A549 (cell line): ENCODE results near the gene HES1. TPM values are rescaled to one million over a fixed set of nuclear protein-coding genes. Genes with fewer than 3 reads are reported as not detected.

Experiments
- ATAC-seq, 2 experiments: fragments of 200-7000 bp in 1 of 2; fragments of >200 bp in 1 of 2; cut with Nextera tagmentation in 1 of 2; cut with Tn5 transposase in 1 of 2; 3 replicates each; pipeline versions ENCODE4 v1.8.0 to v1.9.1; 2018 to 2020; ENCODE audit warnings: mild to moderate bottlenecking in 1 of 2, moderate library complexity in 1 of 2
- CTCF ChIA-PET: fragments of 300-600 bp; sonication (Branson Sonifier 250); formaldehyde crosslinking; extraction: SDS; loops from one replicate; lab custom pipeline; 2021; ENCODE audit warnings: antibody characterized with exemption, inconsistent platforms; lab: Yijun Ruan, JAX
- POLR2A ChIA-PET: fragments of 350-600 bp; formaldehyde crosslinking; extraction: SDS; loops from one replicate; lab custom pipeline; 2021; ENCODE audit warnings: antibody characterized with exemption, inconsistent platforms; lab: Yijun Ruan, JAX
- DNase-seq, 2 experiments: peaks; one replicate each; pipeline versions ENCODE4 v3.0.0 to v3.0.0-alpha.2; 2011 to 2016; ENCODE audit warnings: low read depth in 1 of 2, low spot score in 1 of 2
- FAIRE-seq: peaks from 2 replicates; lab custom pipeline; 2011; peaks lifted over from hg19 to GRCh38; lab: Jason Lieb, UNC
- H3K27ac ChIP-seq, 2 experiments: fragments of >200 bp; sonication (Bioruptor Twin); formaldehyde crosslinking; 3 replicates each; pipeline ENCODE4 v1.5.1; 2016 to 2017
- H3K4me1 ChIP-seq: fragments of >200 bp; sonication (Bioruptor Twin); formaldehyde crosslinking; 3 replicates; pipeline ENCODE4 v1.6.1; 2016
- H3K4me2 ChIP-seq: fragments of >200 bp; sonication (Bioruptor Twin); formaldehyde crosslinking; 3 replicates; pipeline ENCODE4 v1.6.1; 2016
- H3K4me3 ChIP-seq: fragments of >200 bp; sonication (Bioruptor Twin); formaldehyde crosslinking; 3 replicates; pipeline ENCODE4 v1.5.1; 2016
- H3K9me3 ChIP-seq: fragments of >200 bp; sonication (Bioruptor Twin); formaldehyde crosslinking; 3 replicates; pipeline ENCODE4 v1.6.1; 2016
- CBX2 ChIP-seq: fragments of 200-600 bp; sonication (generic); IDR thresholded peaks from 2 replicates; pipeline ENCODE4 v1.6.1; 2016; ENCODE audit warnings: low read depth, mild to moderate bottlenecking, borderline replicate concordance
- CHD2 ChIP-seq: fragments of 150-350 bp; IDR thresholded peaks from 2 replicates; pipeline ENCODE4 v1.6.1; 2014; ENCODE audit warnings: low read length; ENCODE audit not compliant: partially characterized antibody
- CTCF ChIP-seq: fragments of >200 bp; sonication (Bioruptor Twin); formaldehyde crosslinking; IDR thresholded peaks from 3 replicates; pipeline ENCODE4 v1.5.1; 2016
- EHF ChIP-seq: fragments of 250-450 bp; sonication (Bioruptor Pico); IDR thresholded peaks from 2 replicates; pipeline ENCODE4 v1.5.0; 2020; ENCODE audit warnings: mild to moderate bottlenecking
- ESRRA ChIP-seq: fragments of 150-350 bp; IDR thresholded peaks from 2 replicates; pipeline ENCODE4 v1.6.1; 2014; ENCODE audit warnings: mild to moderate bottlenecking, low read length, borderline replicate concordance
- FOSL2 ChIP-seq, 2 experiments: fragments of 450-650 bp in 1 of 2; fragments of >200 bp in 1 of 2; sonication (Bioruptor Twin) in 1 of 2; formaldehyde crosslinking; IDR thresholded peaks; 2 replicates each; pipeline versions ENCODE4 v1.5.0 to v1.6.1; 2016 to 2020; ENCODE audit warnings: mild to moderate bottlenecking in 1 of 2, moderate library complexity in 1 of 2
- HEYL ChIP-seq: fragments of 250-450 bp; sonication (Bioruptor Pico); IDR thresholded peaks from 2 replicates; pipeline ENCODE4 v1.8.0; 2021; ENCODE audit warnings: mild to moderate bottlenecking, moderate library complexity
- HOXB5 ChIP-seq: fragments of 250-450 bp; sonication (Bioruptor Pico); IDR thresholded peaks from 2 replicates; pipeline ENCODE4 v1.5.0; 2020; ENCODE audit warnings: mild to moderate bottlenecking, moderate library complexity
- KDM5A ChIP-seq: fragments of 200-600 bp; sonication (generic); IDR thresholded peaks from 2 replicates; pipeline ENCODE4 v1.6.1; 2016; ENCODE audit warnings: antibody characterized with exemption, mild to moderate bottlenecking
- MYC ChIP-seq: IDR thresholded peaks from 2 replicates; pipeline ENCODE4 v1.6.1; 2012; ENCODE audit warnings: mild to moderate bottlenecking, inconsistent platforms, low read length, improper control_type of control experiment, borderline replicate concordance
- NFE2L2 ChIP-seq: fragments of 150-350 bp; conservative IDR thresholded peaks from 2 replicates; pipeline ENCODE4 v1.6.1; 2014; ENCODE audit warnings: low read length
- POLR2A ChIP-seq: IDR thresholded peaks from 2 replicates; pipeline ENCODE4 v1.6.1; 2012; ENCODE audit warnings: mild to moderate bottlenecking, low read length
- RAD21 ChIP-seq, 2 experiments: fragments of >200 bp in 1 of 2; sonication (Bioruptor Twin) in 1 of 2; formaldehyde crosslinking in 1 of 2; IDR thresholded peaks in 1 of 2; conservative IDR thresholded peaks in 1 of 2; 2 replicates in 1 of 2; 3 replicates in 1 of 2; pipeline ENCODE4 v1.6.1; 2012 to 2018; ENCODE audit warnings: inconsistent platforms in 1 of 2
- RARB ChIP-seq: fragments of 250-450 bp; sonication (Bioruptor Pico); IDR thresholded peaks from 2 replicates; pipeline ENCODE4 v1.8.0; 2021; ENCODE audit warnings: mild to moderate bottlenecking, moderate library complexity
- RCOR1 ChIP-seq: fragments of 150-350 bp; IDR thresholded peaks from 2 replicates; pipeline ENCODE4 v1.6.1; 2014; ENCODE audit warnings: antibody characterized with exemption, low read length, low read depth
- RFX5 ChIP-seq: fragments of 450-650 bp; IDR thresholded peaks from 2 replicates; pipeline ENCODE4 v1.7.1; 2014; ENCODE audit warnings: antibody characterized with exemption, mild to moderate bottlenecking, moderate library complexity
- RNF2 ChIP-seq: fragments of 200-600 bp; sonication (generic); IDR thresholded peaks from 2 replicates; pipeline ENCODE4 v1.6.1; 2016; ENCODE audit warnings: low read depth, mild to moderate bottlenecking, antibody characterized with exemption, moderate library complexity, borderline replicate concordance
- SMC3 ChIP-seq: fragments of >200 bp; sonication (Bioruptor Twin); formaldehyde crosslinking; IDR thresholded peaks from 3 replicates; pipeline ENCODE4 v1.6.1; 2018; ENCODE audit warnings: inconsistent platforms
- TFCP2L1 ChIP-seq: fragments of 250-450 bp; sonication (Bioruptor Pico); IDR thresholded peaks from 2 replicates; pipeline ENCODE4 v1.5.0; 2021; ENCODE audit warnings: mild to moderate bottlenecking
- ZSCAN20 ChIP-seq: fragments of 250-450 bp; sonication (Bioruptor Pico); IDR thresholded peaks from 2 replicates; pipeline ENCODE4 v1.8.0; 2022; ENCODE audit warnings: mild to moderate bottlenecking, moderate library complexity
- WGBS: methylation state at CpG from one replicate; pipeline ENCODE4 v1.1.6; 2017; ENCODE audit errors: missing lambda C conversion rate; 5-methylcytosine and 5-hydroxymethylcytosine counted together
- polyA plus RNA-seq, 4 experiments: library from polyadenylated mRNA; depleted of rRNA in 3 of 4; stranded (reverse); fragments of >200 nt; fragmentation: RNase III in 1 of 4; extraction: RNeasy Plus Mini Kit Qiagen cat#74134 plus additional on column Dnase treatment in 1 of 4; gene quantifications; 2 replicates in 3 of 4; 3 replicates in 1 of 4; pipeline ENCODE4 v1.2.3, GENCODE V29; 2011 to 2017
- TF ChIP-seq, protein P1 (sequence below): fragments of >200 bp; sonication (Bioruptor Twin); formaldehyde crosslinking; IDR thresholded peaks from 3 replicates; pipeline ENCODE4 v1.6.1; 2016
- TF ChIP-seq, protein P2 (sequence below): fragments of 250-450 bp; sonication (Bioruptor Pico); IDR thresholded peaks from 2 replicates; pipeline ENCODE4 v1.5.0; 2020; ENCODE audit warnings: low read depth, mild to moderate bottlenecking, moderate library complexity

The HES1 gene
- polyA plus RNA-seq, 2 of the 4 experiments (the other 2 are of a cell fraction) = 8.3 to 66.6 TPM

GRCh38 chr3:194129581-194130133, 6.3 kb upstream of the HES1 start:
- ChIA-PET CTCF (interaction anchor here (0.7 to 2.1 kb wide), 3 partner anchors 181 to 348 kb away, joined by 3 to 7 read pairs (median 5); no protein-coding TSS in a partner anchor), POLR2A (interaction anchor here (0.5 to 2.0 kb wide), 2 partner anchors 17 to 126 kb away, joined by 5 to 8 read pairs; no protein-coding TSS in a partner anchor)
- TF ChIP-seq CBX2 = no peak
- no peak for TF ChIP-seq RAD21 (conservative IDR thresholded peaks at IDR 0.05 in 1 of 2, IDR thresholded peaks at IDR 0.05 in 1 of 2)
- no peak for TF ChIP-seq ZSCAN20 (CRISPR knock-in tag)
- TF ChIP-seq TFCP2L1 = no peak
- no peak for TF ChIP-seq FOSL2 (IDR thresholded peaks at IDR 0.05)
- TF ChIP-seq FOSL2 (CRISPR knock-in tag; IDR thresholded peaks at IDR 0.05) = no peak
- TF ChIP-seq CTCF = no peak
- FAIRE-seq = no peak
- no peak for ATAC-seq
- H3K4me2 ChIP-seq = peak overlapping the region; percentile 74; the same call in 1 of the 3 replicates
- DNase-seq = no peak
- peaks cover 44% of the 10 kb centered on the region for H3K4me1 ChIP-seq
- 66% methylated on average over 3 of the region's 7 CpGs for WGBS
- peak overlapping the region in 1 of 2 experiments; percentile 47; a peak in 2 of 6 replicates for H3K27ac ChIP-seq
- H3K9me3 ChIP-seq = no peaks in the 10 kb centered on the region
- no peak overlapping the region for H3K4me3 ChIP-seq

GRCh38 chr3:194130188-194130587, 5.8 kb upstream of the HES1 start:
- FAIRE-seq = no peak
- H3K9me3 ChIP-seq = no peaks in the 10 kb centered on the region
- DNase-seq = no peak
- no peak overlapping the region for H3K4me3 ChIP-seq
- H3K4me1 ChIP-seq = peaks cover 44% of the 10 kb centered on the region
- POLR2A ChIA-PET = interaction anchor here (0.5 to 2.0 kb wide), 2 partner anchors 17 to 127 kb away, joined by 5 to 8 read pairs; no protein-coding TSS in a partner anchor
- H3K4me2 ChIP-seq = peak overlapping the region; percentile 74; the same call in 2 of the 3 replicates
- peak overlapping the region in 1 of 2 experiments; percentile 47; a peak in 1 of 6 replicates for H3K27ac ChIP-seq
- no peak for ATAC-seq
- WGBS = 100% methylated on average over 1 of the region's 2 CpGs
- no peak for TF ChIP-seq NFE2L2
- no peak for TF ChIP-seq RNF2
- TF ChIP-seq CHD2 = no peak
- TF ChIP-seq, protein P1, sequence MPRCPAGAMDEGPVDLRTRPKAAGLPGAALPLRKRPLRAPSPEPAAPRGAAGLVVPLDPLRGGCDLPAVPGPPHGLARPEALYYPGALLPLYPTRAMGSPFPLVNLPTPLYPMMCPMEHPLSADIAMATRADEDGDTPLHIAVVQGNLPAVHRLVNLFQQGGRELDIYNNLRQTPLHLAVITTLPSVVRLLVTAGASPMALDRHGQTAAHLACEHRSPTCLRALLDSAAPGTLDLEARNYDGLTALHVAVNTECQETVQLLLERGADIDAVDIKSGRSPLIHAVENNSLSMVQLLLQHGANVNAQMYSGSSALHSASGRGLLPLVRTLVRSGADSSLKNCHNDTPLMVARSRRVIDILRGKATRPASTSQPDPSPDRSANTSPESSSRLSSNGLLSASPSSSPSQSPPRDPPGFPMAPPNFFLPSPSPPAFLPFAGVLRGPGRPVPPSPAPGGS = no peak
- no peak for TF ChIP-seq FOSL2 (IDR thresholded peaks at IDR 0.05)
- TF ChIP-seq FOSL2 (CRISPR knock-in tag; IDR thresholded peaks at IDR 0.05) = no peak
- TF ChIP-seq RCOR1 = no peak
- no peak for TF ChIP-seq EHF (CRISPR knock-in tag)
- TF ChIP-seq HEYL (CRISPR knock-in tag) = no peak
- no peak for TF ChIP-seq SMC3
- TF ChIP-seq HOXB5 (CRISPR knock-in tag) = no peak
- no peak for TF ChIP-seq CBX2
- no peak for TF ChIP-seq POLR2A
- TF ChIP-seq RARB (CRISPR knock-in tag) = no peak
- CTCF ChIA-PET = interaction anchor here (0.7 to 2.1 kb wide), 3 partner anchors 181 to 350 kb away, joined by 3 to 7 read pairs (median 4); no protein-coding TSS in a partner anchor

DNA sequence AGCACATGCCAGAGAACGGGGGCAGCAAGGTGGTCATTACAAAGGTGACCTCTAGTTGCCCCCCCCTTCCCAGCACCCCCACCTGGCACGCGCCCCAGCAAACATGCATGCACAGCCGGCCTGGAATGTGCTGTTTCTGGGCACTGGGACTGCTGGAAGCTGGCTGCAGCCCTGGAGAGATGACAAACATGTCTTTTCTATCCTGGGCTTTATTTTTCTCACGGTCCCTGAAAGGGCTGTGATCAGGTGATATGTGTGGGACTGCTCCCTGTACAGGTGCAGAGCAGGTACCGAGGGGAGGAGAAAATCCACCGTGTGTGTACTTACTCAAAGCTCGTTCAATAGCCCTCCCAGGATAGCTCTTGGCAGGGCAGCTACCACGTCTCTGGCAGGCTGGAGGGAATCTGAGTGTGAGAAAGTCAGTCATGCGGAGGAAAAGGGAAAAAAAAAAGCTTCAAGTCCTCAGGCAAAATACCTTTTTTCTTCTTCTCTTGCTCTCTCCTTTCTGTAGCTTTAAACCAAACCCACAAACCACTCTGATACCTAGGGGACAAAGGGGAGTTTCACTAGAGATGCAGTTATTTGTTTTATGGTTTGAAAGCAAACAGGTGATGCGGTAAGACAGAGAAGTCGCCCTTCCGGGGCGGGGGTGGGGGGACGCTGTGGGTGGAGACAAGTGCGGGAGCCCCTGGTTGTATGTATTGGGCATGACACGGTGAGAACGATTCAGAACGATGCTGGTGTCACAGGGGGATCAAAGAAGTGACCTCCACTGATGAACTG, 5.0 kb upstream of the HES1 start:
- Histone ChIP-seq H3K9me3 (no peaks in the 10 kb centered on the region), H3K4me2 (peak overlapping the region; percentile 74)
- POLR2A ChIA-PET = interaction anchor here (0.7 to 2.0 kb wide), 2 partner anchors 47 to 128 kb away, joined by 3 to 8 read pairs; no protein-coding TSS in a partner anchor
- FAIRE-seq = no peak
- peak in 1 of 2 experiments; percentile 74 for DNase-seq
- CTCF ChIA-PET = interaction anchor here (0.6 to 2.1 kb wide), 8 partner anchors 8 to 351 kb away, joined by 3 to 7 read pairs (median 3); no protein-coding TSS in a partner anchor
- TF ChIP-seq ESRRA (no peak), RFX5 (no peak), MYC (no peak), EHF (CRISPR knock-in tag) (no peak), KDM5A (no peak)
- TF ChIP-seq, protein P2, sequence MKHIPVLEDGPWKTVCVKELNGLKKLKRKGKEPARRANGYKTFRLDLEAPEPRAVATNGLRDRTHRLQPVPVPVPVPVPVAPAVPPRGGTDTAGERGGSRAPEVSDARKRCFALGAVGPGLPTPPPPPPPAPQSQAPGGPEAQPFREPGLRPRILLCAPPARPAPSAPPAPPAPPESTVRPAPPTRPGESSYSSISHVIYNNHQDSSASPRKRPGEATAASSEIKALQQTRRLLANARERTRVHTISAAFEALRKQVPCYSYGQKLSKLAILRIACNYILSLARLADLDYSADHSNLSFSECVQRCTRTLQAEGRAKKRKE (CRISPR knock-in tag) = no peak
- TF ChIP-seq, all 56 proteins: peak for 0
- ATAC-seq = no peak
- H3K27ac ChIP-seq = peak overlapping the region; percentile 31 to 99
- H3K4me1 ChIP-seq = peaks cover 44% of the 10 kb centered on the region
- 27% methylated on average over 15 of the region's 19 CpGs for WGBS
- H3K4me3 ChIP-seq = no peak overlapping the region; the same call in 2 of the 3 replicates
